IMR-90 (cell line): Measurements from ENCODE around the gene CDKN2B-AS1. TPM values are rescaled to one million over a fixed set of nuclear protein-coding genes. Genes with fewer than 3 reads are reported as not detected.

ENCODE experiments used
- ATAC-seq: fragments of 200-7000 bp; cut with Tn5 transposase; 2 replicates; pipeline ENCODE4 v1.9.1; 2020; ENCODE audit warnings: low read depth, mild to moderate bottlenecking, moderate library complexity
- BruUV-seq: library from RNA; stranded (reverse); fragments of 400-500 nt; replicated peaks from 2 replicates; lab custom pipeline; 2021; lab: Mats Ljungman, UMichigan
- CTCF ChIA-PET: fragments of 300-600 bp; formaldehyde crosslinking; extraction: SDS; loops from one replicate; lab custom pipeline; 2021; ENCODE audit warnings: antibody characterized with exemption; lab: Yijun Ruan, JAX
- POLR2A ChIA-PET: fragments of 300-600 bp; sonication (Branson Sonifier 250); formaldehyde crosslinking; loops from one replicate; lab custom pipeline; 2022; ENCODE audit warnings: antibody characterized with exemption; ENCODE audit not compliant: unreplicated experiment; lab: Charles Lee
- DNase-seq: peaks from one replicate; pipeline ENCODE4 v3.0.0; 2013
- H2AFZ ChIP-seq: replicated peaks from 2 replicates; pipeline ENCODE3; 2013; ENCODE audit warnings: low read length, mild to moderate bottlenecking; ENCODE audit not compliant: poor library complexity
- H2AK5ac ChIP-seq: 2 replicates; pipeline ENCODE4 v1.6.1; 2013; ENCODE audit warnings: low read depth, low read length, inconsistent platforms
- H2AK9ac ChIP-seq: replicated peaks from 2 replicates; pipeline ENCODE3; 2013; ENCODE audit warnings: mild to moderate bottlenecking, low read depth, low read length, moderate library complexity; ENCODE audit not compliant: poor library complexity
- H2BK120ac ChIP-seq: 2 replicates; pipeline ENCODE4 v1.6.1; 2013; ENCODE audit warnings: low read depth, low read length, inconsistent platforms
- H2BK15ac ChIP-seq: 3 replicates; pipeline ENCODE4 v1.6.1; 2013; ENCODE audit warnings: low read depth, low read length, inconsistent platforms
- H2BK20ac ChIP-seq: 2 replicates; pipeline ENCODE4 v1.6.1; 2013; ENCODE audit warnings: low read depth, mild to moderate bottlenecking, inconsistent platforms, low read length, moderate library complexity
- H2BK5ac ChIP-seq: 2 replicates; pipeline ENCODE4 v1.6.1; 2013; ENCODE audit warnings: mild to moderate bottlenecking, low read depth, low read length, inconsistent platforms; ENCODE audit not compliant: poor library complexity, severe bottlenecking
- H3K14ac ChIP-seq: replicated peaks from 2 replicates; pipeline ENCODE4 v1.6.1; 2013; ENCODE audit warnings: low read depth, low read length, inconsistent platforms
- H3K18ac ChIP-seq: 2 replicates; pipeline ENCODE4 v1.6.1; 2013; ENCODE audit warnings: low read depth, low read length, control low read depth
- H3K23ac ChIP-seq: 2 replicates; pipeline ENCODE4 v1.6.1; 2013; ENCODE audit warnings: low read depth, low read length, inconsistent platforms
- H3K27ac ChIP-seq: 2 replicates; pipeline ENCODE4 v1.5.1; 2013; ENCODE audit warnings: mild to moderate bottlenecking, control low read depth, low read length; ENCODE audit not compliant: insufficient read depth
- H3K27me3 ChIP-seq: 2 replicates; pipeline ENCODE4 v1.6.1; 2013; ENCODE audit warnings: low read length; ENCODE audit not compliant: control insufficient read depth, insufficient read depth
- H3K36me3 ChIP-seq: 2 replicates; pipeline ENCODE4 v1.6.1; 2013; ENCODE audit warnings: low read length, mixed read lengths; ENCODE audit not compliant: control insufficient read depth, insufficient read depth
- H3K4ac ChIP-seq: 2 replicates; pipeline ENCODE4 v1.6.1; 2013; ENCODE audit warnings: low read depth, low read length, inconsistent platforms
- H3K4me1 ChIP-seq: 2 replicates; pipeline ENCODE4 v1.6.1; 2013; ENCODE audit warnings: low read length, mixed read lengths; ENCODE audit not compliant: control insufficient read depth, insufficient read depth
- H3K4me2 ChIP-seq: 2 replicates; pipeline ENCODE4 v1.6.1; 2013; ENCODE audit warnings: low read depth, mild to moderate bottlenecking, control low read depth, low read length, moderate library complexity
- H3K4me3 ChIP-seq: 2 replicates; pipeline ENCODE4 v1.5.1; 2013; ENCODE audit warnings: low read depth, mild to moderate bottlenecking, control low read depth, low read length, moderate library complexity; ENCODE audit not compliant: insufficient read depth
- H3K56ac ChIP-seq: 2 replicates; pipeline ENCODE4 v1.6.1; 2013; ENCODE audit warnings: low read length, inconsistent platforms; ENCODE audit not compliant: insufficient read depth; ENCODE audit errors: extremely low read depth
- H3K79me1 ChIP-seq, 2 experiments: 2 replicates each; pipeline ENCODE4 v1.6.1; 2013; ENCODE audit warnings: low read length in 2 of 2, inconsistent platforms in 1 of 2, low read depth in 1 of 2
- H3K9ac ChIP-seq: 2 replicates; pipeline ENCODE4 v1.6.1; 2013; ENCODE audit warnings: low read depth, low read length, control low read depth
- H3K9me1 ChIP-seq: 2 replicates; pipeline ENCODE4 v1.6.1; 2013; ENCODE audit warnings: low read length, inconsistent platforms; ENCODE audit not compliant: insufficient read depth
- H3K9me3 ChIP-seq: 2 replicates; pipeline ENCODE4 v1.6.1; 2013; ENCODE audit warnings: low read length; ENCODE audit not compliant: control insufficient read depth, insufficient read depth
- H4K20me1 ChIP-seq: 2 replicates; pipeline ENCODE4 v1.6.1; 2013; ENCODE audit warnings: low read length, inconsistent platforms; ENCODE audit not compliant: insufficient read depth
- H4K5ac ChIP-seq: 2 replicates; pipeline ENCODE4 v1.6.1; 2013; ENCODE audit warnings: mild to moderate bottlenecking, low read depth, low read length, control low read depth
- H4K8ac ChIP-seq, 2 experiments: 2 replicates each; pipeline ENCODE4 v1.6.1; 2013; ENCODE audit warnings: low read depth in 2 of 2, low read length in 2 of 2, control low read depth in 1 of 2, inconsistent platforms in 1 of 2
- H4K91ac ChIP-seq: 2 replicates; pipeline ENCODE4 v1.6.1; 2013; ENCODE audit warnings: low read depth, low read length, inconsistent platforms; ENCODE audit not compliant: insufficient read depth
- BHLHE40 ChIP-seq: fragments of 150-350 bp; IDR thresholded peaks from 2 replicates; pipeline ENCODE4 v1.6.1; 2016; ENCODE audit warnings: mild to moderate bottlenecking, low read depth, low read length
- MXI1 ChIP-seq: IDR thresholded peaks from 2 replicates; pipeline ENCODE4 v1.6.1; 2012; ENCODE audit warnings: low read depth, mild to moderate bottlenecking, low read length, moderate library complexity, borderline replicate concordance
- WGBS, 2 experiments: methylation state at CpG; one replicate each; pipeline versions ENCODE4 v1.1.5 to v1.1.7; 2013; ENCODE audit warnings: missing lambda C conversion rate in 2 of 2; ENCODE audit not compliant: insufficient read length in 1 of 2; ENCODE audit errors: extremely low coverage in 2 of 2; 5-methylcytosine and 5-hydroxymethylcytosine counted together
- dilution Hi-C: fragments of 300-500 bp; cut with HindIII; formaldehyde crosslinking; loops from one replicate; pipeline ENCODE4 v1.14.3; 2018; ENCODE audit warnings: low sequenced_read_pairs; ENCODE audit not compliant: unreplicated experiment
- in situ Hi-C: fragments of 300-500 bp; cut with MboI; formaldehyde crosslinking; loops from 3 replicates; pipeline ENCODE4 v1.14.3; 2019; ENCODE audit warnings: low sequenced_read_pairs, inconsistent platforms, mixed read lengths
- intact Hi-C: fragments of 100-400 bp; cut with micrococcal nuclease; formaldehyde crosslinking; loops from 2 replicates; pipeline ENCODE4 v1.10.0; 2022
- polyA plus RNA-seq, 3 experiments: library from polyadenylated mRNA; depleted of rRNA; stranded (reverse); fragments of >200 nt; gene quantifications; 2 replicates each; pipeline ENCODE4 v1.2.3, GENCODE V29; 2012; ENCODE audit warnings: low replicate concordance in 1 of 3
- total RNA-seq: library from RNA; depleted of rRNA; stranded (reverse); fragments of >200 nt; gene quantifications from 2 replicates; pipeline ENCODE4 v1.2.3, GENCODE V29; 2012

CDKN2B-AS1 gene
- total and polyA plus RNA-seq, 2 of the 4 experiments (the other 2 are of a cell fraction): 1.0 to 1.1 TPM

- H3K9ac ChIP-seq: peak overlapping the region; percentile 79; the same call in 1 of the 2 replicates
- no peak overlapping the region for H3K27ac ChIP-seq
- in situ Hi-C loops: loop anchor here (5.0 to 25.0 kb wide), 2 partner anchors 191 to 671 kb away; partner anchors contain the start of gene KLHL9
- H3K18ac ChIP-seq: no peak overlapping the region
- no peak for DNase-seq
- H4K8ac ChIP-seq: no peak overlapping the region
- no peak overlapping the region for H3K14ac ChIP-seq
- H3K56ac ChIP-seq: peak overlapping the region; percentile 24; the same call in 1 of the 2 replicates
- no peaks in the 10 kb centered on the region for H3K27me3 ChIP-seq
- peaks cover 3% of the 10 kb centered on the region; the same call in 1 of the 2 replicates for H3K36me3 ChIP-seq
- peak overlapping the region; percentile 65 for H3K4me3 ChIP-seq
- no peaks in the 10 kb centered on the region for H3K9me1 ChIP-seq
- no peaks in the 10 kb centered on the region for H3K9me3 ChIP-seq
- BruUV-seq: no TSS peak
- intact Hi-C loops: loop anchor here (1.0 to 5.0 kb wide), 4 partner anchors 94 to 439 kb away; partner anchors contain the start of gene DMRTA1
- H4K91ac ChIP-seq: no peak overlapping the region
- H3K4me2 ChIP-seq: peak overlapping the region; percentile 77
- H2BK5ac ChIP-seq: peak overlapping the region; percentile 25
- 0 out of 2 replicates have a peak, but pooled peaks have one; percentile 12 for TF ChIP-seq MXI1
- TF ChIP-seq BHLHE40: no peak
- ChIA-PET POLR2A (interaction anchor here (0.8 kb wide), 1 partner anchor 95 kb away, joined by 3 read pairs; no protein-coding TSS in a partner anchor), CTCF (interaction anchor here (0.6 to 5.8 kb wide), 25 partner anchors 11 to 352 kb away, joined by 3 to 39 read pairs (median 4); partner anchors contain the start of gene CDKN2B-AS1)
- no peak overlapping the region for H2AK9ac ChIP-seq
- 10% methylated on average over 2 of the region's 8 CpGs; no CpG with 5 or more reads in 1 of the 2 experiments for WGBS, 2 experiments
- H4K20me1 ChIP-seq: no peaks in the 10 kb centered on the region
- ATAC-seq: no peak
- no peak overlapping the region; the same call in 1 of the 2 replicates for H3K23ac ChIP-seq
- H4K5ac ChIP-seq: no peak overlapping the region
- H3K4me1 ChIP-seq: peaks cover 8% of the 10 kb centered on the region; the same call in 1 of the 2 replicates
- no peak overlapping the region; the same call in 1 of the 2 replicates for H2BK120ac ChIP-seq
- no peak overlapping the region for H2BK20ac ChIP-seq
- H2AK5ac ChIP-seq: no peak overlapping the region
- no peak overlapping the region for H2BK15ac ChIP-seq
- dilution Hi-C loops: no loop called here
- peaks cover 8 to 17% of the 10 kb centered on the region in 2 experiments; a peak in 3 of 4 replicates for H3K79me1 ChIP-seq
- 0 out of 2 replicates have a peak overlapping the region, but pooled peaks have one; percentile 8 for H3K4ac ChIP-seq
- peak overlapping the region; percentile 94 for H2AFZ ChIP-seq
Measured at GRCh38 chr9:22008384-22008716, 13.8 kb downstream of the CDKN2B-AS1 start.
